T-helper 17 cell (primary cell): Measurements from ENCODE around the gene DNAJB11. TPM values are rescaled to one million over a fixed set of nuclear protein-coding genes. Genes with fewer than 3 reads are reported as not detected.
"Not testable (repeated sequence)": the region's sequence is repeated elsewhere in the genome, so short reads cannot be mapped to it uniquely, and the experiment has no call there.

Experiments used
- ATAC-seq: fragments of 150-1000 bp; cut with Tn5 transposase; 2 replicates; pipeline ENCODE4 v1.10.0; 2021; ENCODE audit warnings: mild to moderate bottlenecking, moderate library complexity
- DNase-seq, 3 donors: peaks; one replicate each; pipeline versions ENCODE4 v3.0.0 to v3.0.0-alpha.2; 2020 to 2021
- H3K9me3 ChIP-seq: one replicate; pipeline ENCODE4 v1.7.0; 2013; ENCODE audit warnings: low read length, mild to moderate bottlenecking; ENCODE audit not compliant: control insufficient read depth, poor library complexity, severe bottlenecking
- H3K27ac Mint-ChIP-seq: one replicate; pipeline ENCODE4 v1.8.0; 2022; ENCODE audit warnings: mild to moderate bottlenecking, moderate library complexity, mixed read lengths
- H3K27me3 Mint-ChIP-seq: one replicate; pipeline ENCODE4 v1.8.0; 2022; ENCODE audit warnings: mixed read lengths
- H3K36me3 Mint-ChIP-seq: one replicate; pipeline ENCODE4 v1.8.0; 2022; ENCODE audit warnings: low read depth, mixed read lengths
- H3K4me1 Mint-ChIP-seq: one replicate; pipeline ENCODE4 v1.8.0; 2022; ENCODE audit warnings: mild to moderate bottlenecking, mixed read lengths
- H3K4me3 Mint-ChIP-seq: one replicate; pipeline ENCODE4 v1.8.0; 2022; ENCODE audit warnings: mild to moderate bottlenecking, moderate library complexity, mixed read lengths
- total RNA-seq, 4 donors: library from RNA in 2 of 4; stranded (reverse) in 2 of 4; gene quantifications; one replicate each; pipeline ENCODE4 v1.2.3 and lab custom pipeline; 2022 to 2026

The DNAJB11 gene
- 100 to 1,000 TPM in 1 of 2 donors, 10 to 100 TPM in 1; 83.4 to 101 TPM for total RNA-seq
- 51.3 to 104 reads per million in 2 donors for total RNA-seq (lab: John Stamatoyannopoulos, UW)

- peak; percentile 85 for ATAC-seq
- H3K36me3 Mint-ChIP-seq = peaks cover 2% of the 10 kb centered on the region
- H3K4me1 Mint-ChIP-seq = peaks cover 37% of the 10 kb centered on the region
- H3K27ac Mint-ChIP-seq = peak within 1 kb of the TSS; percentile 95
- H3K27me3 Mint-ChIP-seq = no peaks in the 10 kb centered on the region
- H3K9me3 ChIP-seq = no peaks in the 10 kb centered on the region
- peak; percentile 93 to 97 (median 93) for DNase-seq
- peak within 1 kb of the TSS; percentile 96 for H3K4me3 Mint-ChIP-seq
Observed at GRCh38 chr3:186570096-186570940, at the start of gene DNAJB11. TSS of gene DNAJB11 (plus strand) at chr3:186570720. CDS start at chr3:186570898, 178 bp downstream.

- Mint-ChIP-seq H3K27ac (peak overlapping the region; percentile 80), H3K4me3 (no peak overlapping the region), H3K27me3 (no peaks in the 10 kb centered on the region), H3K36me3 (peaks cover 2% of the 10 kb centered on the region), H3K4me1 (peaks cover 43% of the 10 kb centered on the region)
- no peaks in the 10 kb centered on the region for H3K9me3 ChIP-seq
- DNase-seq (no peak), ATAC-seq (no peak)
Observed at GRCh38 chr3:186520957-186521842, 49.3 kb upstream of the DNAJB11 start.

- Mint-ChIP-seq H3K27ac (no peak overlapping the region), H3K27me3 (no peaks in the 10 kb centered on the region), H3K4me3 (no peak overlapping the region), H3K36me3 (peaks cover 4% of the 10 kb centered on the region), H3K4me1 (peaks cover 31% of the 10 kb centered on the region)
- no peak for ATAC-seq
- H3K9me3 ChIP-seq = no peaks in the 10 kb centered on the region
- DNase-seq = no peak
Observed at GRCh38 chr3:186523022-186523421, 47.5 kb upstream of the DNAJB11 start.

- Mint-ChIP-seq H3K4me3 (no peak overlapping the region), H3K36me3 (peaks cover 4% of the 10 kb centered on the region), H3K27ac (no peak overlapping the region), H3K4me1 (peaks cover 28% of the 10 kb centered on the region), H3K27me3 (no peaks in the 10 kb centered on the region)
- no peak for ATAC-seq
- no peaks in the 10 kb centered on the region for H3K9me3 ChIP-seq
- DNase-seq = no peak
Observed at GRCh38 chr3:186523434-186523833, 47.1 kb upstream of the DNAJB11 start.

- H3K9me3 ChIP-seq = no peaks in the 10 kb centered on the region
- Mint-ChIP-seq H3K27ac (no peak overlapping the region), H3K4me3 (peak overlapping the region; percentile 49), H3K36me3 (peaks cover 7% of the 10 kb centered on the region), H3K4me1 (peaks cover 23% of the 10 kb centered on the region), H3K27me3 (no peaks in the 10 kb centered on the region)
- DNase-seq = no peak
- ATAC-seq = no peak
Observed at GRCh38 chr3:186524616-186525015, 45.9 kb upstream of the DNAJB11 start.

- DNase-seq (no peak), ATAC-seq (no peak)
- peak overlapping the region; percentile 79 for H3K27ac Mint-ChIP-seq
- H3K4me3 Mint-ChIP-seq = no peak overlapping the region
- no peaks in the 10 kb centered on the region for H3K9me3 ChIP-seq
- peaks cover 7% of the 10 kb centered on the region for H3K36me3 Mint-ChIP-seq
- H3K27me3 Mint-ChIP-seq = no peaks in the 10 kb centered on the region
- peaks cover 23% of the 10 kb centered on the region for H3K4me1 Mint-ChIP-seq
Observed at GRCh38 chr3:186525369-186526255, 44.9 kb upstream of the DNAJB11 start.

- no peaks in the 10 kb centered on the region for H3K27me3 Mint-ChIP-seq
- peak overlapping the region; percentile 79 for H3K27ac Mint-ChIP-seq
- peak; percentile 58 for ATAC-seq
- DNase-seq = no peak
- no peaks in the 10 kb centered on the region for H3K9me3 ChIP-seq
- peaks cover 19% of the 10 kb centered on the region for H3K4me1 Mint-ChIP-seq
- H3K4me3 Mint-ChIP-seq = no peak overlapping the region
- H3K36me3 Mint-ChIP-seq = peaks cover 7% of the 10 kb centered on the region
Observed at GRCh38 chr3:186526256-186526606, 44.3 kb upstream of the DNAJB11 start.

- no peaks in the 10 kb centered on the region for H3K9me3 ChIP-seq
- Mint-ChIP-seq H3K27ac (no peak overlapping the region), H3K4me3 (no peak overlapping the region)
Observed at GRCh38 chr3:186529201-186529999, 41.1 kb upstream of the DNAJB11 start.

GRCh38 chr3:186530415-186530814 is 40.1 kb upstream of the DNAJB11 start:
- no peak for DNase-seq
- Mint-ChIP-seq H3K4me1 (peaks cover 31% of the 10 kb centered on the region), H3K27me3 (no peaks in the 10 kb centered on the region), H3K27ac (peak overlapping the region; percentile 14), H3K4me3 (no peak overlapping the region), H3K36me3 (peaks cover 7% of the 10 kb centered on the region)
- no peaks in the 10 kb centered on the region for H3K9me3 ChIP-seq
- no peak for ATAC-seq

More at GRCh38 chr3:186529201-186529999, 41.1 kb upstream of the DNAJB11 start:
- no peak for ATAC-seq
- no peak for DNase-seq
- H3K36me3 Mint-ChIP-seq = peaks cover 7% of the 10 kb centered on the region
- peaks cover 23% of the 10 kb centered on the region for H3K4me1 Mint-ChIP-seq
- no peaks in the 10 kb centered on the region for H3K27me3 Mint-ChIP-seq

- H3K27me3 Mint-ChIP-seq, H3K9me3 ChIP-seq, H3K36me3 Mint-ChIP-seq, ATAC-seq, DNase-seq, H3K4me3 Mint-ChIP-seq, H3K27ac Mint-ChIP-seq: not testable (repeated sequence)
- H3K4me1 Mint-ChIP-seq = peaks cover 35% of the 10 kb centered on the region
Observed at GRCh38 chr3:186531694-186532093, 38.8 kb upstream of the DNAJB11 start.

- no peaks in the 10 kb centered on the region for H3K9me3 ChIP-seq
- Mint-ChIP-seq H3K27ac (peak overlapping the region; percentile 4), H3K4me1 (peaks cover 35% of the 10 kb centered on the region), H3K4me3 (no peak overlapping the region), H3K27me3 (no peaks in the 10 kb centered on the region), H3K36me3 (peaks cover 4% of the 10 kb centered on the region)
- DNase-seq (no peak), ATAC-seq (no peak)
Observed at GRCh38 chr3:186532598-186533072, 37.9 kb upstream of the DNAJB11 start.
